Progenitor cell of endocrine pancreas (in vitro differentiated cells): ENCODE results near the gene ZNF44. TPM values are rescaled to one million over a fixed set of nuclear protein-coding genes. Genes with fewer than 3 reads are reported as not detected.
A peak's percentile ranks its signal among the peaks of the same experiment; 100 is the strongest.

Experiments used
- DNase-seq: peaks from one replicate; pipeline ENCODE4 v3.0.0; 2021; ENCODE audit warnings: low spot score; ENCODE audit not compliant: unreplicated experiment
- H3K27ac Mint-ChIP-seq: 2 replicates; pipeline ENCODE4 v1.8.0; 2021; ENCODE audit warnings: mild to moderate bottlenecking, moderate library complexity, mixed read lengths
- H3K27me3 Mint-ChIP-seq: 2 replicates; pipeline ENCODE4 v1.8.0; 2021; ENCODE audit warnings: mixed read lengths
- H3K36me3 Mint-ChIP-seq: 2 replicates; pipeline ENCODE4 v1.8.0; 2022; ENCODE audit warnings: mixed read lengths; ENCODE audit not compliant: insufficient read depth
- H3K4me1 Mint-ChIP-seq: 2 replicates; pipeline ENCODE4 v1.8.0; 2021; ENCODE audit warnings: low read depth, mixed read lengths
- H3K4me3 Mint-ChIP-seq: 2 replicates; pipeline ENCODE4 v1.8.0; 2021; ENCODE audit warnings: low read depth, mild to moderate bottlenecking, moderate library complexity, mixed read lengths
- H3K9me3 Mint-ChIP-seq: 2 replicates; pipeline ENCODE4 v1.8.0; 2021; ENCODE audit warnings: low read depth, mixed read lengths
- CTCF ChIP-seq: fragments of 200-600 bp; sonication (generic); IDR thresholded peaks from one replicate; pipeline ENCODE4 v1.5.0; 2021; ENCODE audit warnings: antibody characterized with exemption, mild to moderate bottlenecking; ENCODE audit not compliant: unreplicated experiment
- total RNA-seq: library from RNA; stranded (reverse); gene quantifications from 2 replicates; pipeline ENCODE4 v1.2.1, GENCODE V29; 2021

Gene ZNF44
- total RNA-seq, 1 donor from 2014 or later: 16.7 TPM

- Mint-ChIP-seq H3K36me3 (peaks cover 81% of the 10 kb centered on the region), H3K9me3 (peaks cover 61% of the 10 kb centered on the region), H3K27me3 (no peaks in the 10 kb centered on the region), H3K4me3 (peak overlapping the region; percentile 12), H3K27ac (peak overlapping the region; percentile 90), H3K4me1 (no peaks in the 10 kb centered on the region)
- no peak for DNase-seq
- TF ChIP-seq CTCF: no peak
Observed at GRCh38 chr19:12272980-12273901, 21.4 kb downstream of the ZNF44 start.

GRCh38 chr19:12272386-12272785 is 22.3 kb downstream of the ZNF44 start:
- DNase-seq: no peak
- H3K36me3 Mint-ChIP-seq: peaks cover 79% of the 10 kb centered on the region
- H3K27ac Mint-ChIP-seq: peak overlapping the region; percentile 82
- no peak for TF ChIP-seq CTCF
- H3K4me3 Mint-ChIP-seq: no peak overlapping the region
- H3K9me3 Mint-ChIP-seq: peaks cover 61% of the 10 kb centered on the region
- no peaks in the 10 kb centered on the region for H3K27me3 Mint-ChIP-seq
- no peaks in the 10 kb centered on the region for H3K4me1 Mint-ChIP-seq

- Mint-ChIP-seq H3K36me3 (peaks cover 70% of the 10 kb centered on the region), H3K4me3 (no peak overlapping the region), H3K27me3 (no peaks in the 10 kb centered on the region), H3K27ac (peak overlapping the region; percentile 84), H3K9me3 (peaks cover 52% of the 10 kb centered on the region), H3K4me1 (no peaks in the 10 kb centered on the region)
- no peak for DNase-seq
- TF ChIP-seq CTCF: no peak
Observed at GRCh38 chr19:12270854-12271253, 23.8 kb downstream of the ZNF44 start.

GRCh38 chr19:12265921-12266704 is 28.6 kb downstream of the ZNF44 start:
- H3K9me3 Mint-ChIP-seq: peaks cover 48% of the 10 kb centered on the region
- DNase-seq: no peak

More at GRCh38 chr19:12265921-12266704, 28.6 kb downstream of the ZNF44 start:
- no peaks in the 10 kb centered on the region for H3K4me1 Mint-ChIP-seq
- peaks cover 42% of the 10 kb centered on the region for H3K36me3 Mint-ChIP-seq
- H3K4me3 Mint-ChIP-seq: no peak overlapping the region
- no peak for TF ChIP-seq CTCF
- H3K27me3 Mint-ChIP-seq: no peaks in the 10 kb centered on the region
- no peak overlapping the region for H3K27ac Mint-ChIP-seq
